ENCODE measurements around the gene JCAD.

DNA sequence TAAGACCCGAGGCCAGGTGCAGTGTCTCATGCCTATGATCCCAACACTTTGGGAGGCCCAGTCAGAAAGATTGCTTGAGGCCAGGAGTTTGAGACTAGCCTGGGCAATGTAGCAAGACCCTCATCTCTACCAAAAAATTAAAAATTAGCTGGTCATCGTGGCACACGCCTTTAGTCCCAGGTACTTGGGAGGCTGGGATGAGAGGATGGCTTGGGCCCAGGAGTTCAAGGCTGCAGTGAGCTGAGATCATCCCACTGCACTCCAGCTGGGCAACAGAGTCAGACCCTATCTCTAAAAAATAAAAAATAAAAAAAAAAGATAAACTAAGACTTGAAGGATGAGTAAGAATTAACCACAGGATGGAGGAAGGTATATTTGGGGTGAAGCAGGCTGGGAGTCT is 77.9 kb downstream of the JCAD start:
- TF ChIP-seq, protein P1, sequence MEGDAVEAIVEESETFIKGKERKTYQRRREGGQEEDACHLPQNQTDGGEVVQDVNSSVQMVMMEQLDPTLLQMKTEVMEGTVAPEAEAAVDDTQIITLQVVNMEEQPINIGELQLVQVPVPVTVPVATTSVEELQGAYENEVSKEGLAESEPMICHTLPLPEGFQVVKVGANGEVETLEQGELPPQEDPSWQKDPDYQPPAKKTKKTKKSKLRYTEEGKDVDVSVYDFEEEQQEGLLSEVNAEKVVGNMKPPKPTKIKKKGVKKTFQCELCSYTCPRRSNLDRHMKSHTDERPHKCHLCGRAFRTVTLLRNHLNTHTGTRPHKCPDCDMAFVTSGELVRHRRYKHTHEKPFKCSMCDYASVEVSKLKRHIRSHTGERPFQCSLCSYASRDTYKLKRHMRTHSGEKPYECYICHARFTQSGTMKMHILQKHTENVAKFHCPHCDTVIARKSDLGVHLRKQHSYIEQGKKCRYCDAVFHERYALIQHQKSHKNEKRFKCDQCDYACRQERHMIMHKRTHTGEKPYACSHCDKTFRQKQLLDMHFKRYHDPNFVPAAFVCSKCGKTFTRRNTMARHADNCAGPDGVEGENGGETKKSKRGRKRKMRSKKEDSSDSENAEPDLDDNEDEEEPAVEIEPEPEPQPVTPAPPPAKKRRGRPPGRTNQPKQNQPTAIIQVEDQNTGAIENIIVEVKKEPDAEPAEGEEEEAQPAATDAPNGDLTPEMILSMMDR (IDR thresholded peaks at IDR 0.05) = no peak
- TF ChIP-seq POLR2A (IDR thresholded peaks at IDR 0.05) = no peak
